ENCODE measurements around the gene RABGAP1L.
"Not testable (repeated sequence)": the region's sequence is repeated elsewhere in the genome, so short reads cannot be mapped to it uniquely, and the experiment has no call there.

- not testable (repeated sequence) for TF ChIP-seq EZH2 (IDR thresholded peaks at IDR 0.05; ENCODE audit: borderline replicate concordance, control insufficient read depth, low read depth, low read length); TCF7 (IDR thresholded peaks at IDR 0.05; ENCODE audit: borderline replicate concordance); HDAC6 (IDR thresholded peaks at IDR 0.05; ENCODE audit: unreplicated experiment); CTCF (IDR thresholded peaks at IDR 0.05 in 2 of 3, conservative IDR thresholded peaks at IDR 0.05 in 1 of 3; ENCODE audit: control insufficient read depth in 2 of 3, extremely low read depth in 1 of 3, insufficient read depth in 1 of 3, low read depth in 3 of 3, low read length in 3 of 3); POLR2A (IDR thresholded peaks at IDR 0.05; ENCODE audit: low read depth, low read length); TAF1 (IDR thresholded peaks at IDR 0.05; ENCODE audit: borderline replicate concordance, low read depth, low read length); STAT3 (IDR thresholded peaks at IDR 0.05; ENCODE audit: low read depth, low read length); EP300 (IDR thresholded peaks at IDR 0.05; ENCODE audit: borderline replicate concordance in 1 of 2, control insufficient read depth in 1 of 2, low read depth in 2 of 2, low read length in 2 of 2); JUND (IDR thresholded peaks at IDR 0.05; ENCODE audit: low read depth, low read length)
Observed at GRCh38 chr1:174588618-174589017, 429.3 kb downstream of the RABGAP1L start.

Data from GM12878 (cell line).